Thyroid gland (tissue), 4 donors: Measurements from ENCODE around the gene CITED2.

ENCODE experiments used
- POLR2A ChIP-seq, 2 donors: fragments of 450-650 bp; IDR thresholded peaks; one replicate each; pipeline ENCODE4 v1.6.1; 2017; ENCODE audit warnings: antibody characterized with exemption in 2 of 2, mild to moderate bottlenecking in 2 of 2, moderate library complexity in 1 of 2
- TF ChIP-seq, protein P1 (sequence below), 6 experiments: fragments of 200-600 bp in 3 of 6; fragments of 450-650 bp in 3 of 6; sonication (generic) in 3 of 6; IDR thresholded peaks; one replicate each; pipeline ENCODE4 v1.5.1; 2016 to 2019; ENCODE audit warnings: antibody characterized with exemption in 6 of 6, mild to moderate bottlenecking in 2 of 6, inconsistent platforms in 1 of 6, moderate library complexity in 1 of 6

DNA sequence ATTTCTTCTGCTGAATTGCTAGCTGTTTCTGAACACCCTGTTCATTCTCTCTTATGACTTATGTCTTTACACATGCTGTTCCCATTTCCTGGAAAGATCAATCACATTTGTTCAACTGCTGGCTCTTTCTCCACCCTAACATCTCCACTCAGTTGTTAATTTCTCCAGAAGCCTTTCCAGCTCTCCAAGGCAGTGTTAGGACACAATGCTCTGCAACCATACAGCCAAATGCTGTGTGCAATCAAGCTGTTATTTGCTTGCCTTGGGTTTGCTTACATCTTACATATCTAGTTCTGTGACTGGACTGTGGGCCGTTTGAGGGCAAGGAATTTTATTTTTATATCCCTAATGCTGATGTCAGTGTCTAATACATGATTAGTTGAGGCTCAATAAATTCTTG is 24.2 kb upstream of the CITED2 start:
- TF ChIP-seq POLR2A (IDR thresholded peaks at IDR 0.05) = no peak
- TF ChIP-seq, protein P1, sequence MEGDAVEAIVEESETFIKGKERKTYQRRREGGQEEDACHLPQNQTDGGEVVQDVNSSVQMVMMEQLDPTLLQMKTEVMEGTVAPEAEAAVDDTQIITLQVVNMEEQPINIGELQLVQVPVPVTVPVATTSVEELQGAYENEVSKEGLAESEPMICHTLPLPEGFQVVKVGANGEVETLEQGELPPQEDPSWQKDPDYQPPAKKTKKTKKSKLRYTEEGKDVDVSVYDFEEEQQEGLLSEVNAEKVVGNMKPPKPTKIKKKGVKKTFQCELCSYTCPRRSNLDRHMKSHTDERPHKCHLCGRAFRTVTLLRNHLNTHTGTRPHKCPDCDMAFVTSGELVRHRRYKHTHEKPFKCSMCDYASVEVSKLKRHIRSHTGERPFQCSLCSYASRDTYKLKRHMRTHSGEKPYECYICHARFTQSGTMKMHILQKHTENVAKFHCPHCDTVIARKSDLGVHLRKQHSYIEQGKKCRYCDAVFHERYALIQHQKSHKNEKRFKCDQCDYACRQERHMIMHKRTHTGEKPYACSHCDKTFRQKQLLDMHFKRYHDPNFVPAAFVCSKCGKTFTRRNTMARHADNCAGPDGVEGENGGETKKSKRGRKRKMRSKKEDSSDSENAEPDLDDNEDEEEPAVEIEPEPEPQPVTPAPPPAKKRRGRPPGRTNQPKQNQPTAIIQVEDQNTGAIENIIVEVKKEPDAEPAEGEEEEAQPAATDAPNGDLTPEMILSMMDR (IDR thresholded peaks at IDR 0.05) = no peak
